ENCODE data around the gene ZNF197.

Gene ZNF197

DNA sequence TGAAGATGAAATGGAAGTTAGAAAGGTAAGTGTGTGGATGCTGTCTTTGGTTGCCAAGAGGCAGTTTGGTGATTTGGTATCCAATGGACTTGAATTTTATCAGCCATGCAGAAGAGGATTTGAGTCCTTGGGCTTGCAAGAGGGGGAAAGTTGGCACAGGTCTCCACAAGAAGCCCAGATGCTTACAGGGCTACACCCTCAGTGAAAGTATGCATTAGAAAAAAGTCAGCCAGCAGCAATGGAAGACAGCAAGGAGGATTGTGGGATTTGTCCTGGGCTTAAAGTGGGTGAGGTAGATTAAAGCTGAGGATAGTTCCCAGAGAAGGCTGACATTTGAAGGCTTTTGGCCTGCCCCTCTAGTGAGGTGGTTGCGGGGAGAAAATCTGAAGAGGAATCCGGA lies 23.1 kb upstream of the ZNF197 start:
- no peak overlapping the region for H3K4me3 ChIP-seq
- TF ChIP-seq, protein P1, sequence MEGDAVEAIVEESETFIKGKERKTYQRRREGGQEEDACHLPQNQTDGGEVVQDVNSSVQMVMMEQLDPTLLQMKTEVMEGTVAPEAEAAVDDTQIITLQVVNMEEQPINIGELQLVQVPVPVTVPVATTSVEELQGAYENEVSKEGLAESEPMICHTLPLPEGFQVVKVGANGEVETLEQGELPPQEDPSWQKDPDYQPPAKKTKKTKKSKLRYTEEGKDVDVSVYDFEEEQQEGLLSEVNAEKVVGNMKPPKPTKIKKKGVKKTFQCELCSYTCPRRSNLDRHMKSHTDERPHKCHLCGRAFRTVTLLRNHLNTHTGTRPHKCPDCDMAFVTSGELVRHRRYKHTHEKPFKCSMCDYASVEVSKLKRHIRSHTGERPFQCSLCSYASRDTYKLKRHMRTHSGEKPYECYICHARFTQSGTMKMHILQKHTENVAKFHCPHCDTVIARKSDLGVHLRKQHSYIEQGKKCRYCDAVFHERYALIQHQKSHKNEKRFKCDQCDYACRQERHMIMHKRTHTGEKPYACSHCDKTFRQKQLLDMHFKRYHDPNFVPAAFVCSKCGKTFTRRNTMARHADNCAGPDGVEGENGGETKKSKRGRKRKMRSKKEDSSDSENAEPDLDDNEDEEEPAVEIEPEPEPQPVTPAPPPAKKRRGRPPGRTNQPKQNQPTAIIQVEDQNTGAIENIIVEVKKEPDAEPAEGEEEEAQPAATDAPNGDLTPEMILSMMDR (IDR thresholded peaks at IDR 0.05): no peak
- H3K27ac ChIP-seq: no peak overlapping the region
- no peak for DNase-seq (ENCODE audit: low spot score)

DNA sequence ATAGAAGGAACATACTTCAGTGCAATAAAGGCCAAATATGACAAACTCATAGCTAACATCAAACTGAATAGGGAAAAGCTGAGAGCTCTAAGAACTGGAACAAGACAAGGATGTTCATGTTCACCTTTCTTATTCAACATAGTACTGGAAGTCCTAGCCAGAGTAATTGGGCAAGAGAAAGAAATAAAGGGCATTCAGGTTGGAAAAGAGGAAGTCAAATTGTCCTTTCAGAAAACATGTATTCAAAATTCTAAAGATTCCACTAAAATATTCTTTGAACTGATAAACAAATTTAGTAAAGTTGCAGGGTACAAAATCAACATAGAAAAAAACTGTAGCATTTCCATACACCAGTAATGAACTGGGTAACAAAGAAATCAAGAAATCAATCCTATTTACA lies 12.2 kb upstream of the ZNF197 start:
- no peak for DNase-seq (ENCODE audit: low spot score)
- H3K27ac ChIP-seq: no peak overlapping the region
- TF ChIP-seq, protein P1 (IDR thresholded peaks at IDR 0.05): no peak
- no peak overlapping the region for H3K4me3 ChIP-seq

DNA sequence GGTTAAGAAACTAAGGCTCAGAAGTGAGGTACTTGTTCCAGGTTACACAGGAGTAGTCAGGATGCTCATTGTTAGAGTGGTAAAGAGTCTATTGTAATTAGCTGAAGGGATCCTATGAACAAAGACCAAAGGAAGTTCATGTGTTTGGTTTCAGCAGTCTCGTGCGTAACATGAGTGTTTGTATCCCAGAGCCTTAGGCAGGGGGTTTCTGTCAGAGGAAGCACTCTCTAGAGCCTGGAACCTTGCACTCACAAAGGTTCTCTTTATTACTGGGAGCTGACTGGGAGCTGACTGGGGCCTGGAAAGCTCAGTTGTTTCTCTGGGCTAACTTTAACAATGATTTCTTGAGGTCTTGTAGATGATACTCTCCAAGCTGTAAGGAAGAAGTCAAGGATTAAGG lies 3.9 kb downstream of the ZNF197 start:
- DNase-seq (ENCODE audit: low spot score): no peak
- no peak overlapping the region for H3K4me3 ChIP-seq
- no peak overlapping the region for H3K27ac ChIP-seq
- TF ChIP-seq, protein P1 (IDR thresholded peaks at IDR 0.05): no peak

DNA sequence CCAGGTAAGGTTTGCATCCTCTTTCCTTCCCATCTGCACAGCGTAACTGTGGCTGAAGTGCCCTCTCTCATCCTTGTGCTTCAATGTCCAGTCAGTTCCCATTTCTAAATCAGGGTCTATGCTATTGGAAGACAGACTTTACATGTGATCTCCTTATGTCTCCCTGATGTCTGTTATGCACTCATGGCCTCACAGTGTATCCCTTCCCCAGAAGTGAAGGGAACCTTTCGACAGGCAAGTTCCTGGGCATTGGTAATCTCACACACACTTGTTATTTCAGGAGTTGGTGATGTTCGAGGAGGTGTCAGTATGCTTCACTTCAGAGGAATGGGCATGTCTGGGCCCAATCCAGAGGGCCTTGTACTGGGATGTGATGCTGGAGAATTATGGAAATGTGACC lies 7.4 kb downstream of the ZNF197 start:
- H3K27ac ChIP-seq: no peak overlapping the region
- DNase-seq (ENCODE audit: low spot score): no peak
- H3K4me3 ChIP-seq: no peak overlapping the region
- TF ChIP-seq, protein P1 (IDR thresholded peaks at IDR 0.05): no peak

DNA sequence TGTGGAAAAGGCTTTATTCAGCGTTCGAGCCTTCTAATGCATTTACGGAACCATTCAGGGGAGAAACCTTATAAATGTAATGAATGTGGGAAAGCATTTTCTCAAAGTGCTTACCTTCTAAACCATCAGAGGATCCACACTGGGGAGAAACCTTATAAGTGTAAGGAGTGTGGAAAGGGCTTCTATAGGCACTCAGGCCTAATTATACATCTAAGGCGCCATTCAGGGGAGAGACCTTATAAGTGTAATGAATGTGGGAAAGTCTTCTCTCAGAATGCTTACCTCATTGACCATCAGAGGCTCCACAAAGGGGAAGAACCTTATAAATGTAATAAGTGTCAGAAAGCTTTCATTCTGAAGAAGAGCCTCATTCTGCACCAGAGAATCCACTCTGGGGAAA lies 17.5 kb downstream of the ZNF197 start:
- H3K4me3 ChIP-seq: no peak overlapping the region
- TF ChIP-seq, protein P1 (IDR thresholded peaks at IDR 0.05): no peak
- DNase-seq (ENCODE audit: low spot score): no peak
- no peak overlapping the region for H3K27ac ChIP-seq

DNA sequence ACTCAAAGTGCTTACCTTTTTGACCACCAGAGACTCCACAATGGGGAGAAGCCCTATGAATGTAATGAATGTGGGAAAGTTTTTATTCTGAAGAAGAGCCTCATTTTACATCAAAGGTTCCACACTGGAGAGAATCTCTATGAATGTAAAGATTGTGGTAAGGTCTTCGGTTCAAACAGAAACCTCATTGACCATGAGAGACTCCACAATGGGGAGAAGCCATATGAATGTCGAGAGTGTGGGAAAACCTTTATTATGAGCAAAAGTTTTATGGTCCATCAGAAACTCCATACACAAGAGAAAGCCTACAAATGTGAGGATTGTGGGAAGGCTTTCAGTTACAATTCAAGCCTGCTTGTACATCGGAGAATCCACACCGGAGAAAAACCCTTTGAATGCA lies 18.2 kb downstream of the ZNF197 start:
- no peak overlapping the region for H3K27ac ChIP-seq
- no peak for DNase-seq (ENCODE audit: low spot score)
- TF ChIP-seq, protein P1 (IDR thresholded peaks at IDR 0.05): no peak
- no peak overlapping the region for H3K4me3 ChIP-seq

DNA sequence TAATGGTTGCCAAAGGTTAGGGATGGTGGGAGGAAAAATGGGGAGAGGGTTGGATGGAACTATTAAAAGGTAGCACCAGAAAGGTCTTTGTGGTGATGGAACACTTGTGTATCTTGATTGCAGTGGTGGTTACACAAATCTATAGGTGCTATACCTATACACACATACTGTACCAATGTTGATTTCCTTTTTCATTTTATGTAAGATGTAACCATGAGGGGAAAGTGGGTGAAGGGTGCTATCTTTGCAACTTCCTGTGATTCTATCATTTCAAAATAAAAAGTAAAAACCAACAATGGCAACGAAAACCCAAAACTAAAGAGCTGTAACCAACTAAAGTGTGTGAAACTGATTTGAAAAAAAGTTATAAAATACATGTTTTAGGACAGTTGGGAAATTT lies 22.9 kb downstream of the ZNF197 start:
- Histone ChIP-seq H3K4me3 (no peak overlapping the region), H3K27ac (no peak overlapping the region)
- DNase-seq (ENCODE audit: low spot score): no peak
- TF ChIP-seq, protein P1 (IDR thresholded peaks at IDR 0.05): no peak

All from coronary artery (tissue), 2 donors.